Kidney capillary endothelial cell (primary cell): ENCODE results near the gene MIA2.
"Not testable (repeated sequence)": the region's sequence is repeated elsewhere in the genome, so short reads cannot be mapped to it uniquely, and the experiment has no call there.

Experiments
- DNase-seq: peaks from one replicate; pipeline ENCODE4 v3.0.0-alpha.2; 2018; ENCODE audit warnings: low spot score

MIA2 gene

GRCh38 chr14:39268393-39268792 lies 34.7 kb downstream of the MIA2 start:
- DNase-seq = no peak

- no peak for DNase-seq
Observed at GRCh38 chr14:39272918-39273317, 39.2 kb downstream of the MIA2 start.

GRCh38 chr14:39275395-39275794 lies 41.7 kb downstream of the MIA2 start:
- DNase-seq = no peak

- no peak for DNase-seq
Observed at GRCh38 chr14:39276005-39276404, 42.3 kb downstream of the MIA2 start.

- no peak for DNase-seq
Observed at GRCh38 chr14:39276579-39277114, 42.9 kb downstream of the MIA2 start.

- no peak for DNase-seq
Observed at GRCh38 chr14:39279515-39279914, 45.8 kb downstream of the MIA2 start.

GRCh38 chr14:39280678-39281077 lies 47.0 kb downstream of the MIA2 start:
- DNase-seq = not testable (repeated sequence)

GRCh38 chr14:39289523-39289922 lies 55.8 kb downstream of the MIA2 start:
- DNase-seq = no peak

- no peak for DNase-seq
Observed at GRCh38 chr14:39291701-39292100, 58.0 kb downstream of the MIA2 start.

- no peak for DNase-seq
Observed at GRCh38 chr14:39293629-39294028, 59.9 kb downstream of the MIA2 start.

GRCh38 chr14:39300389-39300788 lies 66.7 kb downstream of the MIA2 start:
- not testable (repeated sequence) for DNase-seq

GRCh38 chr14:39302124-39302810 lies 68.6 kb downstream of the MIA2 start:
- DNase-seq = no peak

GRCh38 chr14:39303115-39303514 lies 69.4 kb downstream of the MIA2 start:
- no peak for DNase-seq

GRCh38 chr14:39307815-39308214 lies 74.1 kb downstream of the MIA2 start:
- no peak for DNase-seq

- no peak for DNase-seq
Observed at GRCh38 chr14:39310051-39310450, 76.3 kb downstream of the MIA2 start.

- DNase-seq = no peak
Observed at GRCh38 chr14:39315859-39316444, 82.2 kb downstream of the MIA2 start.

- no peak for DNase-seq
Observed at GRCh38 chr14:39316830-39317553, 83.3 kb downstream of the MIA2 start.

- no peak for DNase-seq
Observed at GRCh38 chr14:39318574-39318973, 84.9 kb downstream of the MIA2 start.

GRCh38 chr14:39319381-39319780 lies 85.7 kb downstream of the MIA2 start:
- no peak for DNase-seq

- DNase-seq = no peak
Observed at GRCh38 chr14:39320318-39320717, 86.6 kb downstream of the MIA2 start.

- no peak for DNase-seq
Observed at GRCh38 chr14:39322807-39323206, 89.1 kb downstream of the MIA2 start.

- DNase-seq = no peak
Observed at GRCh38 chr14:39324097-39324496, 90.4 kb downstream of the MIA2 start.

- no peak for DNase-seq
Observed at GRCh38 chr14:39339003-39339402, 105.3 kb downstream of the MIA2 start.
